GM12892 (cell line): ENCODE results near the gene XPR1.
A peak's percentile ranks its signal among the peaks of the same experiment; 100 is the strongest.

ENCODE experiments used
- DNase-seq: peaks from one replicate; pipeline ENCODE4 v3.0.0; 2011; ENCODE audit not compliant: insufficient read length
- FAIRE-seq: peaks from 2 replicates; lab custom pipeline; 2011; peaks lifted over from hg19 to GRCh38; lab: Jason Lieb, UNC
- POLR2A ChIP-seq: IDR thresholded peaks from 2 replicates; pipeline ENCODE4 v1.6.1; 2011; ENCODE audit warnings: low read depth, low read length, control low read depth
- POLR2AphosphoS5 ChIP-seq: IDR thresholded peaks from 2 replicates; pipeline ENCODE4 v1.6.1; 2011; ENCODE audit warnings: low read depth, low read length, control low read depth
- TAF1 ChIP-seq: IDR thresholded peaks from 2 replicates; pipeline ENCODE4 v1.6.1; 2011; ENCODE audit warnings: low read depth, mild to moderate bottlenecking, control low read depth, low read length, borderline replicate concordance

The XPR1 gene

DNA sequence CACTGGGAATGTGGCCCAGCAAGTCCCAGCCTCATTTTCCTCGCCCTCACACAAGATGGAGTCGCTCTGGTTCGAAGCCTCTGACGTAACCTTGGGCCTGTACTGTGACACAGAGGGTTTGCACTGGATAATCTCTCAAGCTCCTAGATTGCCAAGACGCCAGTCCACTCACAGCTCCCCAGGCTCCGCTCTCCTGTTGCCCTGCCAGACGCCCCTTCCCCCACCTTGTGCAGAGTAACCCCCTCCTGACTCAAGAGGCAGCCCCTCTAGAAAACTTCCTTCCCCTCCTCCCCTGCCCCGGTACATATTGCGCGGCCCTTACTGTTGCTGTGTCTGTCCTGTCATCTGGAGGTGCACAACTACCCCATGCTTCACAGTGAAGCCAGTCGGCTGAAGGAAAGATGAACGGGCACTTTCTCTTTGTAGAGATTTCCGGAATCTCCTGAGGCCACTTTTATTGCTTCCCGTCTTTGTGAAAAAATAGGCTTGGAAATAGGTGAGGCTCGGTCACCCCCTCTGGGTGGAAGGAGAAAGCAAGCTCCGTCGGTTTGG is 279.9 kb downstream of the XPR1 start:
- DNase-seq: no peak
- TF ChIP-seq POLR2A: no peak
- TF ChIP-seq TAF1: no peak
- TF ChIP-seq POLR2AphosphoS5: no peak
- peak; percentile 9 for FAIRE-seq

DNA sequence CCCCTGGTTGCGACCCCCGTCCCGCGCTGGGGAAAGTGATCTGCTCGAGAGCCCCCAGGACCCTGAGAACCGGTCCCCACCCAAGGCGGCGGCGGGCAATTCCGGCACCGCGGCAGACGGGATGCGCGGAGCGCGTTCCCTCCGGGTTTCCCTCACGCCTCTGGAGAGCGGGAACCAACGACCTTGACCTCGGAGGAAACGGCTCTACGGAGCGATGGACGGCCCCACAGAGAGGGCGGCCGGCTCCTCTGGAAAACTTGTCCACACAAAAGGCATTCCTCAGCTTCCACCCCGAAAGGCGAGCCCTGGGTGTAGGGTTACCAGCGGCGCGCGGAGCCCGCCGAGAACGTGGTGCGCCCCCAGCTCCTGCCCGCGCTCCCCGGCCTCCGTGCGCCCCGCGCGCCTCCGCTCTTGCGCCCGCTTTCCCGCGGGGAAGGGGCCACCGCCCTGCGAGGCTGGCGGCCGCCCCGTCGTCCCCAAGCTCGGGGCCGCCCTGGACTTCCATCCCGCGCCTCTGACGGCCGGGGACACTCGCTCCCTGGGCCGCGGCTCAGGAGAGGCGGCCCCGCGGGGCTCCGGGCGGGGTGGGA is 280.5 kb downstream of the XPR1 start:
- DNase-seq (no peak), FAIRE-seq (no peak)
- TF ChIP-seq TAF1 (no peak), POLR2AphosphoS5 (no peak), POLR2A (no peak)

DNA sequence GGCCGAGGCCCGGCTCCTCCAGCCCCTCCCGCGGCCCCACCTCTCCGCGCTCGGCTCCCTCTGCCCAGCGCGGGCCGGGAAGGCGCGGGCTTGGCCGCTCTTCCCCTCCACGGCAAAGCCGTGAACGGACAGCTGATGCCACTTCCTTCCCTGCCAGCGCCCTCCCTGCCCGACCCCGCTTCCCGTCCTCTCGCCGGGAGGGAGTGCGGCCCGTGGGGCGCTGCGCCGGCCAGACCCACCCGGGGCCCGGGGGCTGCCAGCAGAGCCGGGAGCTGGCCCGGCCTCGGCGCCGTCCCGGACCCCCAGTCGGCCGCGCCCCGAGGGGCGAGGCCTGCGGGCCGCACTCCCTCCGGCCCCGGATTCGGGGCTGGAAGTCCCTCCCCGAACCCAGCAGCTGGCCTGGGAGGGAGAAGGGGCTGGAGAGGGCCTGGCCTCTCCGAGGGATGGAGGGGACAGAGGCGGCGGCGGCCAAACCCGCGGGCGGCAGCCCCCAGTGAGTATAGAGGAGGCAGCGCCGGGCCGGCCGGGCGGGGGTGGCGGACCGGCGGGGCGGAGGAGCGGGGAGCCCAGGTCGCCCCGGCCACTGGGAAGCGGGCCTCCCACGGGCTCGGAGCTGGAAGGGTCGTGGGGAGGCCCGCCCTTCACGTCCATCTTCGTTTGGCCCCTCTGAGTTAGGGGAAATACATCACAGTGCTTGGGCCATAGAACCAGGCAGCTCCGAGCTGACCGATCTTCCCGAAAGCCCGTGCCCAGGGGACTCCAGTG is 281.2 kb downstream of the XPR1 start, which contains the start of gene KIAA1614:
Gene KIAA1614 (plus strand): TSS at position 97 of the 765 bp plus-strand sequence. CDS start 347 bp downstream, at position 444.
- FAIRE-seq (no peak), DNase-seq (no peak)

DNA sequence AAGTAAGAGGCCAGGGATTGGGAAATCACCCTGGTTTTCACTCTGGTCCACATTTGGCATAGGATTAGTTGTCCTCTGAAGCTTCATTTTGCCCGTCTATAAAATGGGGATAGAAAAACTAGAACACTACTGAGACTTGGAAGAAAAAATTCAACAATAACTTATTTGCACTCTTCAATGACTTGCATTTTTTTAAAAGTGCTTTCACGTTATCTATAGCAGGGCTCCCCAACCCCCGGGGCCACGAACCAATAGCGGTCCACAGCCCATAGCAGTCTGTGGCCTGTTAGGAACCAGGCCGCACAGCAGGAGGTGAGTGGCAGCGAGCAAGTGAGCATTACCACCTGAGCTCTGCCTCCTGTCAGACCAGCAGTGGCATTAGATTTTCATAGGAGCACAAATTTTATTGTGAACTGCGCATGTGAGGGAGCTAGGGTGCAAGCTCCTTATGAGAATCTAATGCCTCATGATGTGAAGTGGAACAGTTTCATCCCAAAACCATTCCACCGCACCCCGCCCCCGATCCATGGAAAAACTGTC is 283.7 kb downstream of the XPR1 start:
- DNase-seq: no peak
- FAIRE-seq: no peak
- no peak for TF ChIP-seq TAF1
- no peak for TF ChIP-seq POLR2A

More for the DNA sequence above, 281.2 kb downstream of the XPR1 start, which contains the start of gene KIAA1614:
- TF ChIP-seq POLR2AphosphoS5 (no peak), TAF1 (no peak), POLR2A (no peak)

DNA sequence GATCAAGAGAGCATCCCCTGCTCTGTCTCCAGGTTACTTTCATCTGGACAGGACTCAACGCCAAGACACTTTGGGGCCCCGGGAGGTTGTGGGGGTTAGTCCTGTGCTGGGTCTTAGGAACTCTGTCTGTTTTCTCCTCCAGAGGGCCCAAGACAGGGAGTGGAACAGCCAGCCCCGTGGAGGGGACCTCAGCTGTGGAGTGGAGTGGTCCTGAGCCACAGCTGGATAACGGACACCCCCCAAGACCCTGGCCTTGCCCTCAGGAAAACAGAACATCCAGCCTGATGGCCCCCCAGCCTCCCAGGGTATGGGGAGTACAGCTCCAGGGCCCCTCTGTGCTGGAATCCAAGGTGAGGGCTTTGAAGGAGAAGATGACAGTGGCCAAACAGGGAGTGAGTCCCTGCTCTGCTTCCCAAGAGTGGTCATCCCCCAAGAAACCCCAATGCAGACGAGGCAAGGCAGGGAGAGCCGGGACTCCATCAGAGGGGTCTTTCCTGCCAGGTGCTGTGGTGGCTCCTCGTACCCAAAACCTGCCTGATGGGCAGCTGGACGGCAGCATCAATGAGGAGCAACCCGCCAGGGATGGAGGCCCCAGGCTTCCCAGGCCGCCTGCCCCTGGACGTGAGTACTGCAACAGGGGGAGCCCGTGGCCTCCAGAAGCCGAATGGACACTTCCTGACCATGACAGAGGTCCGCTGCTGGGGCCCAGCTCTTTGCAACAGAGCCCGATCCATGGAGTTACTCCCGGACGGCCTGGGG is 284.4 kb downstream of the XPR1 start:
- TF ChIP-seq TAF1: no peak
- no peak for TF ChIP-seq POLR2A
- TF ChIP-seq POLR2AphosphoS5: no peak
- FAIRE-seq: no peak

DNA sequence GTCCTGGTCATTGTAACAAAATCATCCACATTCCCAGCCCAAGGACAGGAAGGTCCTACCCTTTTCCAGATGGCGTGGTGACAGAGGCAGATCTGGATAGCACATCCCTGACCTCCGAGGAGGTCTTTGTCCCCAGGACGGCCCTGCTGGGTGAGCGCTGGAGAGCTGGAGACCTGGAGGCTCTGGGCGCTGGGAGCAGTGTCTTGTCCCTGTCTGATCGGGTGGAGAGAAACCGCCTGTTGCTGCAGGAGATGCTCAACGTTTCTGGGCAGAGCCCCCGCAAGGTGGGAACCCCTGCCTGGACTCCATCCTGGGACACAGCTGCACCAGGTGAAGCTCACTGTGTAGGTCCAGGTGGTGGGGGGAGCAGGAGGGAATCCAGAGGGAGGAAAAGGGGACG is 284.9 kb downstream of the XPR1 start:
- FAIRE-seq (no peak), DNase-seq (no peak)
- TF ChIP-seq POLR2A: no peak
- TF ChIP-seq POLR2AphosphoS5: no peak
- TF ChIP-seq TAF1: no peak

More for the DNA sequence above, 284.4 kb downstream of the XPR1 start:
- DNase-seq: no peak

DNA sequence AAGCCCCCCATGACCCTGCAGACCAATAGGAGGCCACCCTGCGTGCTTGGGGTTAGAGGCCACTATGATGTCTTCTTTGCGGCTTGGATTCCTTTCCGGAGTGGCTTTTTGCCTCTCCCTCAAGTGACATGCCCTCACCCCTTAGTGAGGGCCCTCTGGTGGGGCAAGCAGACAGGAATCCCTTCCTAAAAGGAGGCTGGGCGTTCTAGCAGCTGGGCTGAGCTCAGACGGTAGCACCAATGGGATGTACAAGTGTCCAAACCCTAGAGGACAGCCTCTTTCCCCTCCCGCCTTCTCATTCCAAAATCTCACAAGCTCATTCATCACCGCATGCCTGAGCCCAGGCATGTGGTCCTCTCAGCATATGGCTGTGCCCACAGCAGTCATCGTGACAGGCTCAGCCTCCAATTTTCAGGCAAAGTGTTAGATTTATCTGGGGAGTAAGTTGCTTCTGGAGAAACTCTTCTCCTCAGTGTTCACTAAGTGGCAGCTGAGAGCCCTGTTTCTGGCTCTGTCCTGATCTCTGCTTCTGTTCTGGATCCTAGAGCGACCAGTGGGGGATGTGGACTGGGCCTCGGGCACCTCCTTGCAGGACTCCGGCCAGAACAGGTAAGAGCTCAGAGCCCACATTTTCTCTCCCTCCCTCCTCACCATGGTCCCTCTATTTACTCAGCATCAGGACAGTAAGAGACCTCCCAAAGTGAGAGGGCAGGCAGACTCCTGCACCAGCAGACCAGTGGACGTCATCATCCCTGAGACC is 285.7 kb downstream of the XPR1 start:
- FAIRE-seq (no peak), DNase-seq (no peak)
- TF ChIP-seq POLR2A: no peak
- no peak for TF ChIP-seq TAF1
- TF ChIP-seq POLR2AphosphoS5: no peak

DNA sequence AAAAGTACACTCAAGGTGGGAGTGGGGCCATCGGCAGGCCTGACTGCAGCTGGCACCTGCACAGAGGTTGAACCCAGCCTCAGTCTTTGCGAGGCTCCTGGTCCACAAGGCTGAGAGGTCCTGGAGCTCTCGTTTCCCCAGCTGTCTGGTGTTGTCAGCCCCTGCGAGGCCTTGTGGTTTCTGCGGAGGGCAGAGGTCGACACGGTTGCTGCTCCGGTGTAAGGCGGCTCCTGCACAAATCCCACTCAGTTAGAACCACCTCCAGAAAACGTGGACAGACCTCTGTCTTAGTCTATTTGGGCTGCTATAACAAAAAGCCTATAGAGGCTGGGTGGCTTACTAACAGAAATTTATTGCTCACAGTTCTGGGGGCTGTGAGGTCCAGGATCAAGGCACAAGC is 286.7 kb downstream of the XPR1 start:
- TF ChIP-seq TAF1 (no peak), POLR2AphosphoS5 (no peak), POLR2A (no peak)
- DNase-seq (no peak), FAIRE-seq (no peak)

DNA sequence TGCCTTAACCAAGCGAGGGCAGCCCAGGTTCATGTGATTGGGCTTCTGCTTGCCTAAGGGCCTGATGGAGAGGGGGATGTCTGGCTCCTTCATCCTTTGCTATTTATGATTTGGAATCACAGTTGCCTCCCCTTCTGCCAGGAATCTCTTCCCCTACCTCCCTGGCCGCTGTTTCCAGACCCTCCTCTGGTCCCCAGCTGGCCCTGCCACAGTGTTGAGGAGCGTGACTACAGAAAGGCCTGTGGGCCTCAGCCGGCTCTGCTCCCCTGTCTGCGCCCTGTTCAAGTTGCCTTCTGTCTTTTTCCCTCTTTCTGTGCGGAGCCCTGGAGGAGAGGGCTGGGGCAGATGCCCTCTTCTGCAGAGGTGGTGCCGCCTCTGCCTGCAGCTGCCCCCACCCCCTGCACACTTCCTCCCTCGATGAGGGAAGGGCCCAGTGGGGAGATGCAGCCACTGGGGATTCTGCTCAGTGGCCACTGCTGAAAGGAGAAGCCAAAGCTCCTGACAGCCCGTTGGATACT is 287.4 kb downstream of the XPR1 start:
- TF ChIP-seq POLR2AphosphoS5: no peak
- TF ChIP-seq POLR2A: no peak
- TF ChIP-seq TAF1: no peak
- DNase-seq (no peak), FAIRE-seq (no peak)

DNA sequence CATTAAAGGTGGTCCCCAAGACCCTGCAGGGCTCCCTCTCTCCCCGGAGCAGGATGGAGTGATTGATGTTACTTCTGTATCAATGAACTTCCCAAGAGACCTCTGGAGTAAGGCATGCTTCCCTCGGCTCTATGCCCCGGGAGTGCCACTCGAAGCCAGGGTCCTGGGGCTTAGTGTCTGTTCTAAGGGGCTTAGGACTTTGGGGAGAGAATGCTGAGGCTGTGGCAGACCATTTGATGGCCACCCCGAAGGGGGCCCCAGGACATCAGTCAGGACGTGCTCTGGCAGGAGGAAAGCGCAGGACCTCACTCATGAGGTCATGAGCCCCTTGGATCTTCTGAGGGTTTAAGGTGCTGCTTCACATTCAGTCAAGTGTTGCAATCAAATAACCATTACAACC is 288.4 kb downstream of the XPR1 start:
- FAIRE-seq (no peak), DNase-seq (no peak)
- TF ChIP-seq POLR2A: no peak
- TF ChIP-seq POLR2AphosphoS5: no peak
- TF ChIP-seq TAF1: no peak
